Left ventricle myocardium inferior (tissue), 1 donor: ENCODE data around the gene ASCC2. TPM values are rescaled to one million over a fixed set of nuclear protein-coding genes. Genes with fewer than 3 reads are reported as not detected.

Source experiments
- DNase-seq: peaks from one replicate; pipeline ENCODE4 v3.0.0-alpha.2; 2020
- H3K27ac ChIP-seq: fragments of 200-600 bp; replicated peaks from 2 replicates; pipeline ENCODE4 v1.8.0; 2021
- H3K27me3 ChIP-seq: fragments of 200-600 bp; 2 replicates; pipeline ENCODE4 v1.8.0; 2021; ENCODE audit warnings: low read depth
- H3K36me3 ChIP-seq: fragments of 200-600 bp; 2 replicates; pipeline ENCODE4 v1.8.0; 2021
- H3K4me1 ChIP-seq: fragments of 200-600 bp; 2 replicates; pipeline ENCODE4 v1.8.0; 2021
- H3K4me3 ChIP-seq: fragments of 200-600 bp; 2 replicates; pipeline ENCODE4 v1.8.0; 2021; ENCODE audit warnings: mild to moderate bottlenecking, moderate library complexity
- H3K9me3 ChIP-seq: fragments of 200-600 bp; replicated peaks from 2 replicates; pipeline ENCODE4 v1.8.0; 2021
- CTCF ChIP-seq: fragments of 200-600 bp; IDR thresholded peaks from 2 replicates; pipeline ENCODE4 v1.8.0; 2021; ENCODE audit warnings: antibody characterized with exemption, mild to moderate bottlenecking, borderline replicate concordance
- intact Hi-C: fragments of 100-400 bp; cut with micrococcal nuclease; formaldehyde crosslinking; loops from one replicate; pipeline ENCODE4 v1.11.0; 2022
- total RNA-seq: library from RNA; stranded (reverse); fragmentation: NEBNext Ultra II Directional; extraction: Animal tissue kit (Norgen Biotek cat#: 25700); gene quantifications from one replicate; pipeline ENCODE4 v1.2.1, GENCODE V29; 2021
- donor health status: DM: no; HTN: yes; CAD: no; lungs with severe emphysema.

Gene ASCC2
- total RNA-seq, 1 donor from 2014 or later: 34.7 TPM

DNA sequence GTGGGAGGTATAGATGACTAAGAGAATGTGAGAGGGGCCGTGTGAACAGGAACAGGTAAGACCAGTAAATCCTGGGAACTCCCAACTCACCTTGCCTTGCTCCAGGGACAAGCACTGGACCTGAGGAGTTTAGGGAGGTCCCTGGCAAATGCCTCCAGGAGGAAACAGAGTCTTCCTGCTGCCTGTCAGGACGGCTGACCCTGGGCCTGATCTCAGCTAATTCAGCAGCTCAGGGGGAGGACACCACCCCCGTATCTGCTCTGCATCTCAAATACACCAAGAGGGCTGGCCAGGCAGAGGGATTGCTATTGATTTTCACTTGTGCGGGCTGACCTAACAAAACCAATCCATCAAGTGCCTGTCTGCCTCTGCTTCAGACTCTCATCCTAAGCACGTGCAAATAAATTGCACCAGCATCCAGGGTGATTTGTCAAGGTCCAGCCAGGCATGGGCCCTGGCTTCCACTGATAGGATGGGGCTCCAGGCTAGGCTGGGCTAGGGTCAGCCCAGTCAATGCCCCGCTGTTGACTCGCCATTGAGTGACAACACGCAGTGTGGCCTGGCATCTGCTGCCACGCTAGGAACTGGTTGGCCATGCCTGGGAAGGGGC lies 50.6 kb downstream of the ASCC2 start:
- no peaks in the 10 kb centered on the region for H3K27me3 ChIP-seq
- H3K4me3 ChIP-seq: no peak overlapping the region
- H3K36me3 ChIP-seq: peaks cover 58% of the 10 kb centered on the region
- H3K4me1 ChIP-seq: peaks cover 13% of the 10 kb centered on the region
- no peak for TF ChIP-seq CTCF
- intact Hi-C loops: no loop called here
- H3K9me3 ChIP-seq: no peaks in the 10 kb centered on the region
- no peak for DNase-seq
- no peak overlapping the region for H3K27ac ChIP-seq

GRCh38 chr22:29786031-29786430 lies 52.0 kb downstream of the ASCC2 start:
- H3K4me1 ChIP-seq: peaks cover 27% of the 10 kb centered on the region
- peaks cover 44% of the 10 kb centered on the region for H3K36me3 ChIP-seq
- intact Hi-C loops: no loop called here
- H3K9me3 ChIP-seq: no peaks in the 10 kb centered on the region
- DNase-seq: no peak
- TF ChIP-seq CTCF: no peak
- H3K4me3 ChIP-seq: no peak overlapping the region
- H3K27me3 ChIP-seq: no peaks in the 10 kb centered on the region
- no peak overlapping the region for H3K27ac ChIP-seq

DNA sequence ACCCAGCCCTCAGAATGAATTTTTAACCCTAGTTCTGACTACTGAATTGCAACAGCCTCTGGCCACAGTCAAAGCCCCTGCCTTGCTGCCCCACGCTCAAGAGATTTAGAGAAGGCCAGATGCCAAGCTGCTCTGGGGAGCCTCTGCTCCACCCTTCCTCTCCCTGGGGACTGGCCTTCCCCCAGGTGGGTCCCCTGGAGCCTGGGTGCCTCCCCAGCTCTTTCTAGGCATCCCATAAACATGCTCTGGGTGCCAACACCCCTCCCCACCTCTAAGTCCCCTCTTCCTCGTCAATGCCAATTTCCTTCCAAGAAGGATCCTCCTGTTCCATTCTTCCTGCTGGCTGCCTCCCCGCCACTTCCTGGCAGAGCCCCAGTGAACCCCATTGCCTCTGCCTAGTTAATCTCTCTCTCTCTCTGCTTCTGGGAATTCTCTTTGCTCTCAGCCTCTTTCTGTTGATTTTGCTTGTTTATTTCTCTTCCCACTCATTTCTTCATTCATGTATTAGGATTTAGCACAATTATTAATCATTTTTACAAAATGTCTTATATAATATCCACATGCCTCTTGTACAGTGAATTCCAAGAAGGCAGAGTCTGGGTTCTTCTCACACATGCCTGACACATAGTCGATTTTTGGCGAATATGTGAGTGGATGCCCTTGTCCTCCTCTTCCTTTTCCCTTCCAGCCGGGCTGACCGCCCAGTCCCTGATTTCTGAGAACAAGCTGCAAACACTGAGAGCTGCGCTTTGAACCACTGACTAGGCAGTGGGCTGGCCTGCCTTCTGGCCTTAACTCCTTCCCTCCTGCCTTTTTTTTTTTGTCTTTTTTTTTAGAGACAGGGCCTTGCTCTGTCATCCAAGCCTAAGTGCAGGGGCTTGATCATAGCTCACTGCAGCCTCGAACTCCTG lies 53.4 kb downstream of the ASCC2 start:
- no peak for TF ChIP-seq CTCF
- no peak overlapping the region for H3K4me3 ChIP-seq
- H3K27me3 ChIP-seq: no peaks in the 10 kb centered on the region
- peaks cover 30% of the 10 kb centered on the region for H3K36me3 ChIP-seq
- H3K27ac ChIP-seq: peak overlapping the region; percentile 56
- peak; percentile 38 for DNase-seq
- intact Hi-C loops: no loop called here
- H3K9me3 ChIP-seq: no peaks in the 10 kb centered on the region
- peaks cover 41% of the 10 kb centered on the region for H3K4me1 ChIP-seq

- Histone ChIP-seq H3K27ac (peak overlapping the region; percentile 88), H3K36me3 (peaks cover 6% of the 10 kb centered on the region), H3K4me3 (no peak overlapping the region), H3K4me1 (peaks cover 50% of the 10 kb centered on the region), H3K9me3 (no peaks in the 10 kb centered on the region), H3K27me3 (no peaks in the 10 kb centered on the region)
- DNase-seq: peak; percentile 72
- no peak for TF ChIP-seq CTCF
- intact Hi-C loops: no loop called here
Measured at GRCh38 chr22:29782061-29782845, 55.8 kb downstream of the ASCC2 start.
